HS-5 (cell line): ENCODE measurements around the gene LTO1.
"Not testable (repeated sequence)": the region's sequence is repeated elsewhere in the genome, so short reads cannot be mapped to it uniquely, and the experiment has no call there.

Experiments
- DNase-seq: peaks from one replicate; pipeline ENCODE4 v3.0.0-alpha.2; 2012; ENCODE audit warnings: low read depth

LTO1 gene

DNA sequence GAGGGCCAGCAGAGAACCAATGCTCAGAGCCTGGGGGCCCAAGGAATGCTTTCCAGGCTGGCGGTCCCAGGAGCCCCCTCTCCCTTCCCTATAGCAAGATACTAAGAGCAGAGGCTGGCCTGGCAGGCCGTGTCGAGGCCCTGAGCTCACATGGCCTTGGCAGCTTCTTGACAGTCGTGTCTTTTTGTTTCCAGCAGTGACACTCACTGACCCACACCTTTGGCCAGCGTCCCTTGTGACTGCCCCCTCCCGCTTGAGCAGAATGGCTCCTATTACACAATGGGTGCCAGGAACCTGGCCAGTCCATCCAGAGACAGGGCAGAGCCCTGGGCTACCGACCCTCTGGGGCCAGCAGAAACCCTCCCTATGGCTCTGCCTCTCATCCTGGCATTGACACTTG is 40.6 kb downstream of the LTO1 start:
- DNase-seq, result no peak

DNA sequence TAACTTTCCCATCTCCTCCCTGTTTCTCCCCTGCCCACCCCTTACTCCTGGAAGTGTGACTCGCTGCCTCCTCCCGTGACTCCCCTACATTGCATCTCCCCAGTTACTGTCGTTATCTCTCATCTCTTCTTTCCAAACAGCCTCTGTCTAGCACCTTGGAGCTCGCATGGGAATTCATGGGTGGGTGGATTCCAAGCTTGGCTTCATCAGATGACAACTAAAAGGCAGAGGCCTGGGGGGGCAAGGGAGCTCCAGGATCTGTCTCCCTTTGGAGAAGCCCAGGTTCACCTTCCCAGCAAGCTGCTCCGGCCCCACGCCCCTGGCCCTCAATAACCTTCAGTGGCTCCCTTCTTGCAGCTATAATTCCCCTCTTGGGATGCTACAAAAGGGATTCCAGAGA is 41.1 kb downstream of the LTO1 start:
- DNase-seq, result no peak

DNA sequence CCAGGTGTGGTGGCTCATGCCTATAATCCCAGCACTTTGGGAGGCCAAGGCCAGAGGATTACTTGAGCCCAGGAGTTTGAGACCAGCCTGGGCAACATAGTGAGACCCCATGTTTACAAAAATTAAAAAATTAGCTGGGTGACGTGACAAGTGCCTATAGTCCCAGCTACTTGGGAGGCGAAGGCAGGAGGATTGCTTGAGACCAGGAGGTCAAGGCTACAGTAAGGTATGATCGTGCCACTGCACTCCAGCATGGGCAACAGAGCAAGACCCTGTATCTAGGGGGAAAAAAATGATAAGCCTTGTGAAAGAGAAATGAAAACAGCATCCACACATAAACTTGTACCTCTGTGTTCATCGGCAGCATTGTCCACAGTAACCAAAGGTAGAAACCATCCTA is 42.3 kb downstream of the LTO1 start:
- DNase-seq, result no peak

DNA sequence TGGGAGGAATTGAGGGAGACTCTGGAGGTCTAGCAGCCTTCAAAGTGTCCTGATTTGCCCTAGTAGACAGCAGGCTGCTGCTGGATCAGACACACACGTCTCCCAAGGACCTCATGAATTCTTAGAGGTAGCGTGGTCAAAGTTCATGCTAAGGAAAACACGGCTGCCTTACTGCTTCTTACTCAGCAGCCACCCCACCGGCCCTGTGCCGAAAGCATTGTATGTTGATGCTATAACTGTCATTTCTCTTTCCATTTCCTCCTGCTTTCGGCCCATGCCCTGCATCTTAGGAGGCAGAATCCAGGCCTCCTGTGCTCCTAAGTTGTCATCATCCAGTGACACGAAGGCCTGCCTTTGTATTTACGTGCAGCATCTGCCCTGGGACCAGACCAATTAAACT is 44.7 kb downstream of the LTO1 start:
- no peak for DNase-seq

- DNase-seq, result no peak
Observed at GRCh38 chr11:69630017-69630416, 45.1 kb downstream of the LTO1 start.

GRCh38 chr11:69627551-69627950 is 47.6 kb downstream of the LTO1 start:
- no peak for DNase-seq

DNA sequence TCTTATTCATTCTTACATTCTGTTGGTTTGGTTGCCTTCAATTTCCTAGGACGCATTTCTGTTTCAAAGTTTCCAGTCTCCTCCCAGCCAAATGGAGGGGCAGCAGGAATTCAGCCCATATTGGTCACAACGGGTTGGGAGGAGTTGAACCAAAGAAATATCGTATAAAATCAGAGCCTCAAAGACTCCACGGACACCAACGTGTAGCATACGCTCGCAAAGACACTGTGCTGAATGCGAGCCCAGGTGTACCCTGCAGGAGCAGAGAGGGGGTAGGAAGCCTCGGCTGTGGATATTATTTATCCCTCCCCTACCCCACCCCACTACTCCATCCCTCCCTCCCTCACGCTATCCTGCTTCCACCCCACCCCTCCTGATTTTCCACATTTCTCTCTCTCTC is 49.7 kb downstream of the LTO1 start:
- DNase-seq, result no peak

DNA sequence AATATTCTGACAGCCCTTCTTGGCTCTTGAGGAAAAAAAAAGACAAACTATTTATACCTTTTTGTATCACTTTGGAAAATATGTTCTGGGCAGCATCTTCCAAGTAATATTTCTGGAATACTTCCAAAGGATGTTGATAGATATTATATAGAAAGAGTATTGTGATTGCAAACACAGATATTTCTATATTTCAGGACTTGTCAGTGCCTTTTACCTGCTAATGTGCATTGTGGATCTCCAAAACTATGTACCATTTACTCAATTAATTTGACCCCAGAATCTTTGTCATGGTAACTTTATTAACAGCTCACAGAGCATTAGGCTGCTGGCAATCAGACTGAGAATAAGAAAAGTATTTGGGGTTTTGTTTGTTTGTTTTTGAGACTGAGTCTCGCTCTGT is 50.9 kb downstream of the LTO1 start:
- DNase-seq, result no peak

DNA sequence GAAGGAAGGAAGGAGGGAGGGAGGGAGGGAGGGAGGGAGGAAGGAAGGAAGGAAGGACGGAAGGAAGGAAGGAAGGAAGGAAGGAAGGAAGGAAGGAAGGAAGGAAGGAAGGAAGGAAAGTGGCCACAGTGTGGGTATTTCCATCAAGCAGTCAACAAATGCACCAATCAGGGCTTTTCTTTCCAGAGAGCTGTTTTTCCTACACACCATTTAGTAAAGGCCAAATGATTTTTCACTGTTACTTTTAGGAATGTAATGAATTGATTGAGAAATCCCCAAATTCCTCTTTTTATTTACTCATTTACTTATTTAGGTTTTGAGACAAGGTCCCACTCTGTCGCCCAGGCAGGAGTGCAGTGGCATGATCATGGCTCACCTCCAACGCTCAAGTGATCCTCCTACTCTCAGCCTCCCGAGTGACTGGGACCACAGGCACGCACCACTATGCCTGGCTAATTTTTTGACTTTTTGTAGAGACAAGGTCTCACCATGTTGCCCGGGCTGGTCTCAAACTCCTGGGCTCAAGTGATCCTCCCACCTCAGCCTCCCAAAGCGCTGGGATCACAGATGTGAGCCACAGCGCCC is 53.0 kb downstream of the LTO1 start:
- DNase-seq, result not testable (repeated sequence)

GRCh38 chr11:69620683-69621290 is 54.4 kb downstream of the LTO1 start:
- no peak for DNase-seq

GRCh38 chr11:69618237-69618636 is 56.9 kb downstream of the LTO1 start:
- DNase-seq, result no peak

DNA sequence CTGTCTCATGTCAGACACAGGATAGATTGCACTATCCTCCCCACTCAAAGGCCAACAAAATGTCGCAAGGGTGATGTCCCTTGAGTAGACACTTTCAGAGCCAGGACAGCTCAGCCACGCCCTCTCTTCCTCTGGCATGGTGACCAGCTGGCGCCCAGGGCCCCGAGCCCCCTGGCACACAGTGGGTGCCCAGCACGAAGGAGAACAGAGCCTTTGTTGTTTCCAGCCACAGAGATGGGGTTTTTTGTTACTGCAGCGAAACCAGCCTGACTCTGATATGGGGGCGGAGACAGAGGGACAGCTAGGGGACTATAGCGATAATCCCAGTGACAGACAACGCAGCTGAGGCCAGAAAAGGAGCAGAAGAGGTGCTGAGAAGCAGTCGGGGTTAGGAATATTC is 57.5 kb downstream of the LTO1 start:
- DNase-seq, result no peak

GRCh38 chr11:69617220-69617619 is 57.9 kb downstream of the LTO1 start:
- no peak for DNase-seq
